OCI-LY1 (cell line): ENCODE data around the gene TIGD7.

ENCODE experiments used
- H2AFZ ChIP-seq: fragments of 200-600 bp; sonication (generic), shearing (Covaris generic); 2 replicates; pipeline ENCODE4 v1.6.0; 2014; ENCODE audit warnings: antibody characterized with exemption, mild to moderate bottlenecking, low read length
- H3F3A ChIP-seq: fragments of 200-600 bp; sonication (generic), shearing (Covaris generic); 2 replicates; pipeline ENCODE4 v1.6.0; 2014; ENCODE audit warnings: mild to moderate bottlenecking, antibody characterized with exemption, low read length, moderate library complexity; ENCODE audit not compliant: insufficient read depth
- H3K27ac ChIP-seq: fragments of 200-600 bp; sonication (generic); 2 replicates; pipeline ENCODE4 v1.5.1; 2014; ENCODE audit warnings: low read length, mixed run types, mild to moderate bottlenecking, low read depth; ENCODE audit not compliant: poor library complexity, severe bottlenecking
- H3K27me3 ChIP-seq: fragments of 200-600 bp; sonication (generic); 2 replicates; pipeline ENCODE4 v1.6.0; 2014; ENCODE audit warnings: antibody characterized with exemption, mild to moderate bottlenecking, low read length, moderate library complexity; ENCODE audit not compliant: insufficient read depth
- H3K36me3 ChIP-seq: fragments of 200-600 bp; sonication (generic); 2 replicates; pipeline ENCODE4 v1.6.1; 2014; ENCODE audit warnings: mild to moderate bottlenecking, antibody characterized with exemption, low read length, moderate library complexity, mixed read lengths; ENCODE audit not compliant: insufficient read depth
- H3K4me1 ChIP-seq: fragments of 200-600 bp; sonication (generic); 2 replicates; pipeline ENCODE4 v1.5.1; 2014; ENCODE audit warnings: mild to moderate bottlenecking, low read length, moderate library complexity; ENCODE audit not compliant: insufficient read depth, severe bottlenecking
- H3K4me2 ChIP-seq: fragments of 200-600 bp; sonication (generic), shearing (Covaris generic); 2 replicates; pipeline ENCODE4 v1.6.1; 2014; ENCODE audit warnings: low read length
- H3K4me3 ChIP-seq: fragments of 200-600 bp; sonication (generic); 2 replicates; pipeline ENCODE4 v1.5.1; 2014; ENCODE audit warnings: low read length, low read depth, mild to moderate bottlenecking, mixed read lengths; ENCODE audit not compliant: poor library complexity, severe bottlenecking
- H3K79me2 ChIP-seq: fragments of 200-600 bp; shearing (Covaris generic); 2 replicates; pipeline ENCODE4 v1.6.1; 2016; ENCODE audit warnings: mixed run types, low read length, mixed read lengths; ENCODE audit not compliant: insufficient read depth
- H3K9ac ChIP-seq: fragments of 200-600 bp; sonication (generic), shearing (Covaris generic); 2 replicates; pipeline ENCODE4 v1.6.1; 2014; ENCODE audit warnings: mild to moderate bottlenecking, low read length, mixed read lengths
- H3K9me2 ChIP-seq: fragments of 200-600 bp; sonication (generic), shearing (Covaris generic); 2 replicates; pipeline ENCODE4 v1.6.1; 2014; ENCODE audit warnings: low read depth, mild to moderate bottlenecking, low read length, mixed read lengths
- H3K9me3 ChIP-seq: fragments of 200-600 bp; shearing (Covaris generic); 2 replicates; pipeline ENCODE4 v1.6.1; 2014; ENCODE audit warnings: low read length, mixed read lengths
- H4K20me1 ChIP-seq: fragments of 200-600 bp; sonication (generic), shearing (Covaris generic); 2 replicates; pipeline ENCODE4 v1.6.0; 2016; ENCODE audit warnings: mild to moderate bottlenecking, low read length; ENCODE audit not compliant: insufficient read depth
- EZH2 ChIP-seq: fragments of 200-600 bp; sonication (generic), shearing (Covaris generic); IDR thresholded peaks from 2 replicates; pipeline ENCODE4 v1.8.0; 2017; ENCODE audit warnings: borderline replicate concordance, mixed run types, mild to moderate bottlenecking, antibody characterized with exemption, low read length, moderate library complexity, mixed read lengths
- TF ChIP-seq, protein P1 (sequence below): fragments of 200-600 bp; sonication (generic), shearing (Covaris generic); IDR thresholded peaks from 2 replicates; pipeline ENCODE4 v1.5.1; 2017; ENCODE audit warnings: mild to moderate bottlenecking, antibody characterized with exemption, low read length, moderate library complexity, mixed read lengths

TIGD7 gene, protein sequence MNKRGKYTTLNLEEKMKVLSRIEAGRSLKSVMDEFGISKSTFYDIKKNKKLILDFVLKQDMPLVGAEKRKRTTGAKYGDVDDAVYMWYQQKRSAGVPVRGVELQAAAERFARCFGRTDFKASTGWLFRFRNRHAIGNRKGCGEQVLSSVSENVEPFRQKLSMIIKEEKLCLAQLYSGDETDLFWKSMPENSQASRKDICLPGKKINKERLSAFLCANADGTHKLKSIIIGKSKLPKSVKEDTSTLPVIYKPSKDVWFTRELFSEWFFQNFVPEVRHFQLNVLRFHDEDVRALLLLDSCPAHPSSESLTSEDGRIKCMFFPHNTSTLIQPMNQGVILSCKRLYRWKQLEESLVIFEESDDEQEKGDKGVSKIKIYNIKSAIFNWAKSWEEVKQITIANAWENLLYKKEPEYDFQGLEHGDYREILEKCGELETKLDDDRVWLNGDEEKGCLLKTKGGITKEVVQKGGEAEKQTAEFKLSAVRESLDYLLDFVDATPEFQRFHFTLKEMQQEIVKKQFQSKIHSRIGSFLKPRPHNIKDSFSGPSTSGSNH

DNA sequence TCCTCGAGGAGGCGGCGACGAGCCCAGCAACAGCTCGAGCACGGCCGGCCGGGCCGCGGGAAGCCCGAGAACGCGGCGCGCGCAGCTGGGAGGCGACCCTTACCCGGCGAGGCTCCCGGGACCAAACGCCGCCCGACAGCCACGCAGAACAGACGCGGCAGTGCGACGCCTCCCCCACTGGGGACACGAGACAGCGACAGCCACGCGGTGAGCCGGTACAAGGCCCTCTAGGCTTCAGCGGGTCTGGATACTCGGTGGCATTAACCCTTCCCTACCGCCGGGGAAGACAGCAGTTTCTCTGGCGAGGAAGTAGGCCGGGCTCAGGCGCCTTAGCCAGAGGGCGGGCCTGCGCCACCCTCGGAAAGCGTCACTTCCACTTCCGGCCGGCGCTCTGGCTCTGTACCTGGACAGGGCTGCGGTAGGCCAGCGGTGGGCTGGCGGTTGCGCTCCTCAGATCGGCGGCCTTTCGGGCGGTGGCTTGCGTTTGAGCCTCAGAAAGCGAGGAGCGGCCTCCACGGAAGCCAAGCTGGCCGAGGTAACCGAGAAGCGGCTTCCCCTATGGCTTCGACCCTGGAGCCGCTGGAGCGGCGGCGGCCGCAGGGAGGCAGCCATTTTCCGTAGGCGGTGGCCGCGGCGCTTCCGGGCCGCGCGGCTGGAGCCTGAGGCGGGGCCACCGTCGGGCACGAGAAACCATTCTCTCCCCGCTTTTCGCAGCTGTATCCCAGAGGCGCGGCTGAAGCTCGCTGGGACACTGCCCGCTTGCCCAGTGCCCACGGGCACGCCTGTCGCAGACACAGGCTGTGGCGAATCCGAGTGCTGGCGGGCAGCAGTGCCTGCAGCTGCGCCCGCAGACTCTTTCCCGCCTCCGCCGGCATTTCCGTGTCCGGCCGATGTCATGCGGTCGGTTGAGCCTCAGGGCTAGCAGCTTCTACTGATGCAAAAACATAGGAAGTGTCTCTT lies at the start of gene TIGD7, which contains the start of gene ZNF75A:
TSS of gene TIGD7 (minus strand) at position 322 of the 960 bp plus-strand sequence. CDS start 4,816 bp downstream, outside the sequence.
TSS of gene ZNF75A (plus strand) at position 389 of the 960 bp plus-strand sequence. CDS start 2,932 bp downstream, outside the sequence.
- Histone ChIP-seq H3K9me3 (peaks cover 15% of the 10 kb centered on the region), H3K4me1 (peaks cover 16% of the 10 kb centered on the region), H3K4me2 (peak within 1 kb of the TSS; percentile 69), H3K27ac (no peak within 1 kb of the TSS), H3F3A (no peaks in the 10 kb centered on the region), H3K4me3 (peak within 1 kb of the TSS; percentile 68), H3K27me3 (no peaks in the 10 kb centered on the region), H2AFZ (0 out of 2 replicates have a peak within 1 kb of the TSS, but pooled peaks have one; percentile 11), H3K9me2 (no peaks in the 10 kb centered on the region), H3K36me3 (peaks cover 44% of the 10 kb centered on the region), H3K79me2 (no peaks in the 10 kb centered on the region), H3K9ac (peak within 1 kb of the TSS; percentile 65), H4K20me1 (no peaks in the 10 kb centered on the region)
- TF ChIP-seq, protein P1, sequence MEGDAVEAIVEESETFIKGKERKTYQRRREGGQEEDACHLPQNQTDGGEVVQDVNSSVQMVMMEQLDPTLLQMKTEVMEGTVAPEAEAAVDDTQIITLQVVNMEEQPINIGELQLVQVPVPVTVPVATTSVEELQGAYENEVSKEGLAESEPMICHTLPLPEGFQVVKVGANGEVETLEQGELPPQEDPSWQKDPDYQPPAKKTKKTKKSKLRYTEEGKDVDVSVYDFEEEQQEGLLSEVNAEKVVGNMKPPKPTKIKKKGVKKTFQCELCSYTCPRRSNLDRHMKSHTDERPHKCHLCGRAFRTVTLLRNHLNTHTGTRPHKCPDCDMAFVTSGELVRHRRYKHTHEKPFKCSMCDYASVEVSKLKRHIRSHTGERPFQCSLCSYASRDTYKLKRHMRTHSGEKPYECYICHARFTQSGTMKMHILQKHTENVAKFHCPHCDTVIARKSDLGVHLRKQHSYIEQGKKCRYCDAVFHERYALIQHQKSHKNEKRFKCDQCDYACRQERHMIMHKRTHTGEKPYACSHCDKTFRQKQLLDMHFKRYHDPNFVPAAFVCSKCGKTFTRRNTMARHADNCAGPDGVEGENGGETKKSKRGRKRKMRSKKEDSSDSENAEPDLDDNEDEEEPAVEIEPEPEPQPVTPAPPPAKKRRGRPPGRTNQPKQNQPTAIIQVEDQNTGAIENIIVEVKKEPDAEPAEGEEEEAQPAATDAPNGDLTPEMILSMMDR, result 0 out of 2 replicates have a peak, but pooled peaks have one; percentile 14
- TF ChIP-seq EZH2, result no peak

DNA sequence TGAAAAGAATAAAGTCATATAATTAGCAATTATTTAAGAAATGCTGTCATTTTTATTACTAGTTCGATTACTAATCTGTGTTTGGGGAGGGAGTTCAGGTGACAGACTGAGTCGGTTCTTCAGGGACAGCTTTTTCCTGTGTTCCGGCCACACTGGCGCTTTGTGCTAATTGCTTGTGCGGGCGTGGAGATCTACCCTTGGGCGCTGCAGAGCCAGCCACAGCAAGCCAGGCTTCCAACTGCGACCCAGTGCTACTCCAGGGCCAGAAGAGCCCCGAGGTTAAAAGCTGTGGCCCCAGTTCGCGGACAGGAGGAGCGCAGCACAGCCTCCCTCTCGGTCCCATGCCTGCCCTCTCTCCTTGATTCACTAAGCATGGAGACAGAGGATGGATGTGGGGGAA lies 43.9 kb upstream of the TIGD7 start:
- no peaks in the 10 kb centered on the region for H3K36me3 ChIP-seq
- H3K4me2 ChIP-seq, result peak overlapping the region; percentile 10
- H3K9ac ChIP-seq, result no peak overlapping the region
- 0 out of 2 replicates have a peak, but pooled peaks cover 3% of the 10 kb centered on the region for H3F3A ChIP-seq
- H3K9me3 ChIP-seq, result no peaks in the 10 kb centered on the region
- H3K27ac ChIP-seq, result peak overlapping the region; percentile 74
- H3K9me2 ChIP-seq, result no peaks in the 10 kb centered on the region
- no peak overlapping the region for H3K4me3 ChIP-seq
- H3K4me1 ChIP-seq, result peaks cover 25% of the 10 kb centered on the region
- H2AFZ ChIP-seq, result no peak overlapping the region
- H3K27me3 ChIP-seq, result no peaks in the 10 kb centered on the region
- H4K20me1 ChIP-seq, result no peaks in the 10 kb centered on the region
- no peaks in the 10 kb centered on the region for H3K79me2 ChIP-seq
- TF ChIP-seq EZH2, result no peak
- TF ChIP-seq, protein P1, result no peak

GRCh38 chr16:3348547-3349167 lies 43.4 kb upstream of the TIGD7 start:
- Histone ChIP-seq H4K20me1 (no peaks in the 10 kb centered on the region), H3K9me2 (no peaks in the 10 kb centered on the region), H3K4me3 (no peak overlapping the region), H3K36me3 (no peaks in the 10 kb centered on the region), H3K79me2 (no peaks in the 10 kb centered on the region), H3K27me3 (no peaks in the 10 kb centered on the region), H3K4me1 (peaks cover 25% of the 10 kb centered on the region), H3K4me2 (peak overlapping the region; percentile 10), H2AFZ (no peak overlapping the region), H3K9me3 (no peaks in the 10 kb centered on the region), H3K27ac (peak overlapping the region; percentile 74), H3K9ac (no peak overlapping the region), H3F3A (0 out of 2 replicates have a peak, but pooled peaks cover 3% of the 10 kb centered on the region)
- TF ChIP-seq EZH2, result no peak
- TF ChIP-seq, protein P1, result no peak
